Ishikawa (cell line): ENCODE data around the gene IL1RAPL1.

Source experiments
- CEBPB ChIP-seq: IDR thresholded peaks from 2 replicates; pipeline ENCODE4 v1.6.1; 2012
- CREB1 ChIP-seq: IDR thresholded peaks from 2 replicates; pipeline ENCODE4 v1.6.1; 2012; ENCODE audit warnings: low read depth
- EGR1 ChIP-seq: IDR thresholded peaks from 2 replicates; pipeline ENCODE4 v1.6.1; 2012
- EP300 ChIP-seq: IDR thresholded peaks from 2 replicates; pipeline ENCODE4 v1.6.1; 2012; ENCODE audit warnings: borderline replicate concordance
- FOXM1 ChIP-seq: IDR thresholded peaks from 2 replicates; pipeline ENCODE4 v1.6.1; 2012; ENCODE audit warnings: low read depth, borderline replicate concordance
- NFIC ChIP-seq: IDR thresholded peaks from 2 replicates; pipeline ENCODE4 v1.6.1; 2012
- RAD21 ChIP-seq: IDR thresholded peaks from 2 replicates; pipeline ENCODE4 v1.6.1; 2012; ENCODE audit warnings: low read depth
- TAF1 ChIP-seq: IDR thresholded peaks from 2 replicates; pipeline ENCODE4 v1.6.1; 2012; ENCODE audit warnings: low read depth, mild to moderate bottlenecking
- TCF12 ChIP-seq: IDR thresholded peaks from 2 replicates; pipeline ENCODE4 v1.6.1; 2012; ENCODE audit warnings: low read depth
- TEAD4 ChIP-seq: IDR thresholded peaks from 2 replicates; pipeline ENCODE4 v1.6.1; 2012
- YY1 ChIP-seq: IDR thresholded peaks from 2 replicates; pipeline ENCODE4 v1.6.1; 2012; ENCODE audit warnings: low read depth
- ZBTB7A ChIP-seq: IDR thresholded peaks from 2 replicates; pipeline ENCODE4 v1.6.1; 2012; ENCODE audit warnings: low read depth
- TF ChIP-seq, protein P1 (sequence below): IDR thresholded peaks from 2 replicates; pipeline ENCODE4 v1.6.1; 2012
- TF ChIP-seq, protein P2 (sequence below): IDR thresholded peaks from 2 replicates; pipeline ENCODE4 v1.6.1; 2012; ENCODE audit warnings: low read depth, mild to moderate bottlenecking
- TF ChIP-seq, protein P3 (sequence below): IDR thresholded peaks from 2 replicates; pipeline ENCODE4 v1.6.1; 2012

Gene IL1RAPL1

DNA sequence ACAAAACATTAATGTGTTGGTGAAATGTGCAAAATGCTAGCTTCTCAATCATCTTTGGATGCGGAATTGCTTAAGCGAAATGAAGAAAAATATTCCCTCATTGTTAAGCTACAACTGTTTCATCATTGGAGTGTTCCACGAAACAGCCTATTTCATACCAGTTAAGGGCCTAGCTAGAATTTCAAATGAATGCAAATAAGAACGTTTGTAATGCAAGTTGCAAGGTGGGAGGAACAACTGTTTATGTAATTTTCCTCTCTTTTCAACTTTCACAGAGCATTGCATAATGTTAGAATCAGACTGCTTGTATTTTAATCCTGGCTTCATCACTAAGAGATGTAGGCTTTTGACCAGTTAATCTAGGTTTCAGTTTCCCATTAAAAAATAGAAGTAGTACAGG is 480.1 kb downstream of the IL1RAPL1 start:
- TF ChIP-seq, protein P1, sequence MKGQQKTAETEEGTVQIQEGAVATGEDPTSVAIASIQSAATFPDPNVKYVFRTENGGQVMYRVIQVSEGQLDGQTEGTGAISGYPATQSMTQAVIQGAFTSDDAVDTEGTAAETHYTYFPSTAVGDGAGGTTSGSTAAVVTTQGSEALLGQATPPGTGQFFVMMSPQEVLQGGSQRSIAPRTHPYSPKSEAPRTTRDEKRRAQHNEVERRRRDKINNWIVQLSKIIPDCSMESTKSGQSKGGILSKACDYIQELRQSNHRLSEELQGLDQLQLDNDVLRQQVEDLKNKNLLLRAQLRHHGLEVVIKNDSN: no peak
- TF ChIP-seq TCF12 (no peak), TAF1 (no peak), TEAD4 (no peak), RAD21 (no peak), FOXM1 (no peak), YY1 (no peak), CREB1 (no peak), CEBPB (no peak), EP300 (no peak), ZBTB7A (no peak), NFIC (no peak), EGR1 (no peak)
- TF ChIP-seq, protein P2, sequence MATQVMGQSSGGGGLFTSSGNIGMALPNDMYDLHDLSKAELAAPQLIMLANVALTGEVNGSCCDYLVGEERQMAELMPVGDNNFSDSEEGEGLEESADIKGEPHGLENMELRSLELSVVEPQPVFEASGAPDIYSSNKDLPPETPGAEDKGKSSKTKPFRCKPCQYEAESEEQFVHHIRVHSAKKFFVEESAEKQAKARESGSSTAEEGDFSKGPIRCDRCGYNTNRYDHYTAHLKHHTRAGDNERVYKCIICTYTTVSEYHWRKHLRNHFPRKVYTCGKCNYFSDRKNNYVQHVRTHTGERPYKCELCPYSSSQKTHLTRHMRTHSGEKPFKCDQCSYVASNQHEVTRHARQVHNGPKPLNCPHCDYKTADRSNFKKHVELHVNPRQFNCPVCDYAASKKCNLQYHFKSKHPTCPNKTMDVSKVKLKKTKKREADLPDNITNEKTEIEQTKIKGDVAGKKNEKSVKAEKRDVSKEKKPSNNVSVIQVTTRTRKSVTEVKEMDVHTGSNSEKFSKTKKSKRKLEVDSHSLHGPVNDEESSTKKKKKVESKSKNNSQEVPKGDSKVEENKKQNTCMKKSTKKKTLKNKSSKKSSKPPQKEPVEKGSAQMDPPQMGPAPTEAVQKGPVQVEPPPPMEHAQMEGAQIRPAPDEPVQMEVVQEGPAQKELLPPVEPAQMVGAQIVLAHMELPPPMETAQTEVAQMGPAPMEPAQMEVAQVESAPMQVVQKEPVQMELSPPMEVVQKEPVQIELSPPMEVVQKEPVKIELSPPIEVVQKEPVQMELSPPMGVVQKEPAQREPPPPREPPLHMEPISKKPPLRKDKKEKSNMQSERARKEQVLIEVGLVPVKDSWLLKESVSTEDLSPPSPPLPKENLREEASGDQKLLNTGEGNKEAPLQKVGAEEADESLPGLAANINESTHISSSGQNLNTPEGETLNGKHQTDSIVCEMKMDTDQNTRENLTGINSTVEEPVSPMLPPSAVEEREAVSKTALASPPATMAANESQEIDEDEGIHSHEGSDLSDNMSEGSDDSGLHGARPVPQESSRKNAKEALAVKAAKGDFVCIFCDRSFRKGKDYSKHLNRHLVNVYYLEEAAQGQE: no peak
- TF ChIP-seq, protein P3, sequence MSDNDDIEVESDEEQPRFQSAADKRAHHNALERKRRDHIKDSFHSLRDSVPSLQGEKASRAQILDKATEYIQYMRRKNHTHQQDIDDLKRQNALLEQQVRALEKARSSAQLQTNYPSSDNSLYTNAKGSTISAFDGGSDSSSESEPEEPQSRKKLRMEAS: no peak

DNA sequence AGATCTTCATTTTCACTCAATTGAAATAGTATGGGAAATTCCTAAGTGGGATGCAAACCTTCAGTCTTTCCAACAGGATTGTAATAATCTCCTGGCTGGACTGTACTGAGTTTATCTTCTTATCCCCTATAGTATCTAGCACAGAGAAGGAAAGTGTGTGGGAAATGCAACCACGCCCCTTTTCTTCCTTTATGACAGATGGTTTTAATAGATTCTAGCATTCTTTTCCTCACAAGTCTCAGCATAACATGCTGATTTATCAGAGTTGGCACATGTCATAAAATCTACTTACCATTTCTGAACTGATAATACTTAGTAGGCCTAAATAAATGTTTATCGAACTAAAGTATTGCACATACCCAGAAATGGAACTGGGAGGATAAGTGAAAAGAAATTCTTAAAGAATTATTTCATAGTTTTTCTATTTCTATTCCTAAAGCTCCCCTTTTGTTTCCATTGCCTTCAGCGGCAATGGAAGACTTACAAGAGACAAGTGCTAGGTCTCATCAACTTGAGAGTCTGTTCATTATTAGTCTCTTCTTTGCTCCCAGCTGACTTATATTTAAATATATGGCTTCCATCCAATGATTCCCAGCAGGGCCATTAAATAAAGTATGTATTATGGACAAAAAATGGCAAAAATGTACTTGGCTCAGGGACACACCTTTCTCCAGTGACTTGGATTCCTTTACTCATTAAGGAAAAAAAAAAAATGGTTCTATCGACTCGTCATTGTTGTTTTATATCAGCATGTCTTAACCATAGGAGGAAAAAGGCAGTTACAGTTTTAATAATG is 484.5 kb downstream of the IL1RAPL1 start:
- TF ChIP-seq TCF12 (no peak), NFIC (no peak)
- TF ChIP-seq, protein P2: no peak

DNA sequence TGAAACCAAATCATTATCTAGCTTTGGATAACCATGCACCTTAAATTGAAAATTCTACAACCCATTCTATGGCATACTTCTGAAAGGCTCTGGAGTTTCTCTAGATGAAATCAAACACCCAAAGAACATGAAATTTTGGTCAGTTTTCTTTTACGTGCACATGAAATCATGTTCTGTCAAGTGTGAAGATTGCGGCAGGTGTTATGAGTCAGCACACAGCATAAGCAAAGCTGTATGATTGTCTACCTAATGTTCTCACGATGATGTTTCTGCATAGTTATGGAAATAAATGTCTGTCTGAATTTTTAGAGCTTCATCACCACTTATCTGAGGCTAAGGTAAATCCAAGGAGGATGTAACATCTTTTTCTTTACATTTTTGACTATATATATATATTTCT is 495.3 kb downstream of the IL1RAPL1 start:
- TF ChIP-seq EGR1 (no peak), YY1 (no peak), TCF12 (no peak), NFIC (no peak), CREB1 (no peak), EP300 (no peak), TAF1 (no peak)

DNA sequence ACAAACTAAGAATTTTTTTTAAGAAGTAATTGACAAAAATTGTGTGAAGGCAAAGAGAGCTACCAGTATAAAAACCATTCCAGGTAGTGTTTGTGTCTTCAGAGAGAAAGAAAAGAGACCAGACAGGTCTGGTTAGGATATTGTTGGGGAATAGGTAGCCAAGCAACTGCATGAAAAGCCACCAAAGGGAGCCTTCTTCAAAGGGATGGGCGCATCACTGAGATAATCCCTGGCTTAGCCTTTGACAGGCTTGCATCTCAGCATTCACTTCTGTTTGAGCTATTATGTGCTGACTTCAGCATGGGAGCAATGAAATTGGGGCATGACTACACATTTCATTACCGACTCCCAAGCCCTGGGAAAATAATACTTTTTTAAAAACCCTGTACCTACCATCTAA is 496.6 kb downstream of the IL1RAPL1 start:
- TF ChIP-seq, protein P1: no peak
- TF ChIP-seq TCF12 (no peak), TEAD4 (no peak), EGR1 (no peak), TAF1 (no peak), CEBPB (no peak), FOXM1 (no peak), CREB1 (no peak), EP300 (no peak), NFIC (no peak), YY1 (no peak), ZBTB7A (no peak)
- TF ChIP-seq, protein P2: no peak

DNA sequence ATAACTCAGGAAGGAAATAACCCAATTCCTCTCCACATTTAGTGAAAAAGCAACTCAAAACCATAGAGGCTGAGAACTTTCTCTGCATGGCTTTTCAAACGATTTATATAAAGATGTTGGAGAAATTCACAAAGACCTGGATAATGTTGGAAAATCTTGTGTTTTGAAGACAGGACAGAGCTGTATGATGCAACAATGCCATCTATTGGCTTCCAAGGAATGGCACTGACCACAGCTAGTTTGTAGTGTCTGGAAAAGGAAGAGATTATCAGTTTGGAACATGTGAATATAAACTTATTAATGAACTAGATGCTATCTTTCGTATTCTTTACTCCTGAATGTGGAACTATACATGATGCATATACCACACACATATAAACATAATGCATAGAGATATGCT is 503.6 kb downstream of the IL1RAPL1 start:
- TF ChIP-seq EGR1 (no peak), ZBTB7A (no peak), TCF12 (no peak), FOXM1 (no peak), YY1 (no peak), RAD21 (peak; percentile 50)
- TF ChIP-seq, protein P2: no peak
- TF ChIP-seq, protein P1: no peak
- TF ChIP-seq, protein P3: no peak
